GM19240 (cell line): Measurements from ENCODE around the gene TMEM125.

Source experiments
- DNase-seq: peaks from one replicate; pipeline ENCODE4 v3.0.0; 2011; ENCODE audit warnings: low spot score; ENCODE audit not compliant: insufficient read length

The TMEM125 gene

GRCh38 chr1:43247256-43247921 lies 22.4 kb upstream of the TMEM125 start:
- DNase-seq = no peak

GRCh38 chr1:43250351-43250761 lies 19.4 kb upstream of the TMEM125 start:
- DNase-seq = no peak

GRCh38 chr1:43251024-43251423 lies 18.8 kb upstream of the TMEM125 start:
- no peak for DNase-seq

- no peak for DNase-seq
These were observed 17.6 kb upstream of the TMEM125 start for GRCh38 chr1:43252225-43252624.

DNA sequence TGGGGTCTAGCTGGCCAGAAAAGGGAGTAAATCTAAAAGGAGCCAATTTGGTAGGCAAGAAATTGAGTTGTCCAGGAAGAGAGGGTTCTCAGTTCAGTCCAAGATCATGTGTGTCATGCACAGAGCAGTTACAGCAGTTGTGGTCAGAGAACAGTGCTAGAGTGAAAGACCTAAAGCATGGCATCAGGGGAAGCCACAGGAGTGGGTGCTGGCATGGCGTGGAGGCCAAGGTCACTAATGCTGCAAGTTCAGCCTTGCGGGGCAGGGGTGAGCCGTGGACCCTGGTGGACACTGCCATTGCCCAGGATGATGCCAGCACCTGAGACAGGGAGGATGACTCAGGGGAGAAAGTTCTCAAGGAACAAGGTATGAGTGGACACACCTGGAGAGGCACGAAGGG lies 16.6 kb upstream of the TMEM125 start:
- DNase-seq = no peak

DNA sequence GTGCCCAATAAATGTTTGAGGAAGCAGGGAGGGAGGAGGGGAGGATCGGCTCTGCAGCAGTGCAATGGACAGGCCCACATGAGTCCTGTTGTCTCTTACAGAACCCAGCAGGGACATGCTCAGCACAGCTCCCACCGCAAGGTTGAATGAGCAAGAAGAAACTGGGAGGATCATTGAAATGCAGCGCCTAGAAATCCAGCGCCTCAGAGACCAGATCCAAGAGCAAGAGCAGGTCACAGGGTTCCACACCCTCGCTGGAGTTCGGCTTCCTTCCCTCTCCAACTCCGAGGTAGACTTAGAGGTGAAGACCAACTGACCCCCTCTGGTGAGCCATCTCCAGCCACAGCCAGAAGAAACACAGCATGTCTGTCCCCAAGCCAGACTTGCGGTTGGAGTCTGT lies 15.9 kb upstream of the TMEM125 start:
- no peak for DNase-seq

GRCh38 chr1:43255438-43256210 lies 14.2 kb upstream of the TMEM125 start:
- DNase-seq = no peak

GRCh38 chr1:43256675-43257570 lies 12.9 kb upstream of the TMEM125 start:
- DNase-seq = no peak

GRCh38 chr1:43258370-43258769 lies 11.4 kb upstream of the TMEM125 start:
- DNase-seq = no peak

DNA sequence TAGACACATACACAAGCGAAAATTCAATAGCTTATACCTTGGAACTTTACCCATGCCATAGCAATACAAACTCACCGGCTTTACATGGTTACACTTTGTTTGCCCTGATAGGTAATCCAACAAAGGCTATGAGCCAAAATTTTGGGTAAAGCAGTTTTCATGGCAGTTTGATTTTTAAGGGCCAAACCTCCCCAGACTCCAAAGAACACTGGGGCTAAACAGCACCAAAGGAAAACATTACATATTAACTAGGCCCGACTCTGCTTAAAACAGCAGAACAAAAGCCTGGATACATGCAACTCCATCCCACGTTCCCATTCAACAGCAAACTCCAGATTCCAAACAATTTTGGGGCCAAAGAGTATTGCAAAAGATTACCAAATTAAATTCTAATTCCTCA lies 4.4 kb upstream of the TMEM125 start:
- DNase-seq = no peak

- DNase-seq = no peak
These were observed 2.9 kb upstream of the TMEM125 start for GRCh38 chr1:43266881-43267280.

DNA sequence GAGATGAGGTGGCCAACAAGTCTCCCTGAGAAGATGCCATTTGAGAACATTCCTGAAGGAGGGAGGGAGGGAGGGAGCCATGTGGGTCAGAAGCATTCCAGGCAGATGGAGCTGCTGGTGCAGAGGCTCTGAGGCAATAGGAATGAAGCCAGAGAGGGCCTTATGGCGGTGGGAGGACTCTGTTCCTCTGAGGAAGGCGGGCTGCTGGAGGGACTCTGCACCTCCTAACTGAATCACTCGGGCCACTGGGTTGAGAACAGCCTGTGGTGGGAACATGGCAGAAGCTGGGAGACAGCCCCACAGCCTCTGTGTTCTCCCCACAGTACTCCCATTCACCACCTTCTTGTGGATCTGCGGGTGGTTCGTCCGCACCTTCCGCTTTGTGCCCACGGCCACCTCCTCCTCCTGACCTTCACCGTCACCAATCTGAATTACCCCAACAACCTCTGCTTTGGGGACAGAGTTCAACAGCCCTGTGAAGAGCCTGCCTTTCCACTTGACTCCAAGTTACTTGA lies 2.4 kb upstream of the TMEM125 start:
- no peak for DNase-seq

DNA sequence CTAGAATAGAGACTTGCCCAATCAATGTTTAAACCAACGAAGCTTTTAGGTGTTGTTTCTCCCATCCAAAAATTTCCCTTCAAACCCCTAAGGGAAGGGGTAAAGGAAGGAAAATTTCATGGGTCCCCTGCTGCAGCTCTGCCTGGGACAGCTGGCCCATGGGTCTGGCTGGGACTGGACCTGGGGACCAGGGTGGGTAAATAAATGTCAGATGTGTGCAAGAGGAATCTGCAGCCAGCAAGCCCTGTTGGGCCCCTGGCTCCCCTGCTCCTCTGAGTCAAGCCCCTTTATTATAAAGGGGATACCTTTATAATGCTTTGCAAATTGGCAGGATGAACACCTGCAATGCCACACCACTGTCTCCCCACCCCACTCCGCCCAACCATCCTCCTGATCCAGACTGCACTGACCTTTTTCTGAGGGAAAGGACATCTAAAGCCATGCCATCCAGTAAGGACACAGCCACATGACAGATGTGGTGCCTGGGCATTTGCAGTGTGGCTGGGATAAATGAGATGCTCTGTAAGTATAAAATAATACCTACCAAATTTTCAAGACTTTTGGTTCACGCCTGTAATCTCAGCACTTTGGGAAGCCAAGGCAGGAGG lies 1.9 kb upstream of the TMEM125 start:
- no peak for DNase-seq

- no peak for DNase-seq
These were observed 775 bp downstream of the TMEM125 start for GRCh38 chr1:43270421-43271095.

DNA sequence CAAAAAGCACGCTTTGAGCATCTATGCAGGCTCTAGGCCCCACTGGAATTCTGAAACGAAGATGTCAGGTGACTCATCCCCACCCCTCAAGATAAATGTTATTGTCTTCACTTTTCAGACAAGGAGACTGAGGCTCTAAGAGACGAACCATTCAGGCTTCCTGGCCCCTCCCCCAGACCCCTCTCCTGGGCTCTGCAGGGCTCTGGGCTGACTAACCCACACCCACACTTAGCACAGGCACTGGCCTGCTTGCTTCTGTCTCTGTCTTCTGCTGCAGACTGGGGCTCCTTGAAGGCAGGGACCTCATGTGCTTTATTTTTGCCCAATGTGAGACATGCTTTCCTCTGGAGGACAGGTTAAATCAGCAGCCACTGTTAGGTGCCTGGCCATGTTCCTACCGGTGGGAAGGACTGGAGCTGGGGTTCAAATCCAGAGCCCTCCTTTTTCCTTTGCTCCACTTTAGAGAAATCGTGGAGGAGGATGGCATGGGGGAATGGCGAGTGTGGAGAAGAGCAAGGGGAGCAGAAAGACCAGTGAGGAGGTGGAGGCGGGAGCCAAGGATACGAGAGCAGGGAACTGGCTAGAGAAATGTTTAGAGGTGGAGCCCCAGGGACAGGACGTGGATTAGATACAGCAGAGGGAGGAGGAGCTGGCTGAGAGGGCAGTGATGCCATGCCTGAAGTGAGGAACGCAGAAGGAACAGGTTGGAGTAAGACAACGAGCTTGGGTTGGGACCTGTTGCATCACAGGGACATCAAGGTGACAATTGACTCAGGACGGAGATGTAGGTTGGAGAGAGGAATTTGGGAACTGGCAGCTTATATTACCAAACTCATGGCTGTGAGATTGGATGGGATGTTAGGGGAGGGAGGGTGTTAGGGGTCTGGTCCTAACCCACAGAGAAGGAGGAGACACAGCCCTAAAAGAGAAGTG lies 1.7 kb downstream of the TMEM125 start:
- DNase-seq = no peak

DNA sequence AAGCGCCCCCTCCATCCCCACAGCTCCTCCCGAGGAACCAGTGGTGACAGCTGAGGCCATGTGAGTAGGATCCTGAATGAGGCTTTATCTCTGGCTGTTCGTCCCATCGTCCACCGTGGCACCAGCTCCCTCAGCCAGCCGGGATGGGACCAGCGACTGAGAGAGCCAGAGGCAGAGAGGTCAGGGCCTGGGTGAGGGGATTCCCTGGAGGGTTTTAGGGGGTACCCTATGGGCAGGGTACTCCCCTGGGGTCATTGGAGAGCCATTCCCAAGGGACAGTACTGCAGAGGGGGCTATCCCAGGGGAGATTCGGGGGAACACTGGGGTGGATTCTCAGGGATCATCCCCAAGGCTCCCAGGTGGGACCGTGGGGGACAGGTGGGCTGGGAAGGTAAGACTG lies 2.4 kb downstream of the TMEM125 start:
- DNase-seq = no peak

GRCh38 chr1:43272576-43273571 lies 3.1 kb downstream of the TMEM125 start:
- no peak for DNase-seq

DNA sequence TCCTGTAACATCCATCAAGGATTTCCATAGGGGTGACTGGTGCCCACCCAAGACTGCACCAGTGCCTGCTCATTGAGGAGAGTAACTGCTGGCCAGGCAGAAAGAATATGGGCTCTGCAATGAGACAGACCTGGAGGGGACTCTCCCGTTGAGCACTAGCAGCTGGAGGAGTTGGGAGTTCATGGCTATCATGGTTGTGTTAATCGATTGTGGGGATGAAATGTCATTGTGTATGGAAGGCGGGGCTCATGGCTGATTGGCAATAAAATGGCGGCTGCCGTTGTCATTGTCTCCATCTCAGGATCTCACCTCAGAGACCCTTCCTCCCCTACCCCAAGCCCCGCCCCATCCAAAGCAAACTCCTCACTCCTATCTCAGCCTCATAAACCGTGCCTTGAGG lies 3.9 kb downstream of the TMEM125 start:
- no peak for DNase-seq
